ENCODE results near the gene FBXW9. TPM values are rescaled to one million over a fixed set of nuclear protein-coding genes. Genes with fewer than 3 reads are reported as not detected.
A peak's percentile ranks its signal among the peaks of the same experiment; 100 is the strongest.

FBXW9 gene
- total and polyA plus RNA-seq, 2 of the 13 experiments (the other 11 are each of a cell fraction or from before 2014, with no cell fraction given), result 5.7 to 6.1 TPM

- TF ChIP-seq ZNF800 (CRISPR knock-in tag; IDR thresholded peaks at IDR 0.05) (0 out of 2 replicates have a peak, but pooled peaks have one; percentile 49), TAF15 (IDR thresholded peaks at IDR 0.05; ENCODE audit: low read depth, low read length, poor library complexity, severe bottlenecking) (peak; percentile 79), NFKBIZ (CRISPR knock-in tag; IDR thresholded peaks at IDR 0.05) (0 out of 2 replicates have a peak, but pooled peaks have one; percentile 25), SP4 (CRISPR knock-in tag; IDR thresholded peaks at IDR 0.05) (peak; percentile 42; the same call in 1 of the 2 replicates), TAF1 (CRISPR knock-in tag; IDR thresholded peaks at IDR 0.05) (peak; percentile 70), PLSCR1 (CRISPR knock-in tag; IDR thresholded peaks at IDR 0.05; ENCODE audit: borderline replicate concordance) (no peak), ZXDC (CRISPR knock-in tag; IDR thresholded peaks at IDR 0.05) (no peak), ZNF335 (CRISPR knock-in tag; IDR thresholded peaks at IDR 0.05) (peak; percentile 42; the same call in 1 of the 2 replicates), ZNF569 (CRISPR knock-in tag; IDR thresholded peaks at IDR 0.05; ENCODE audit: borderline replicate concordance) (no peak), HIVEP1 (CRISPR knock-in tag; IDR thresholded peaks at IDR 0.05) (peak; percentile 66; the same call in 1 of the 2 replicates), ZNF713 (CRISPR knock-in tag; IDR thresholded peaks at IDR 0.05) (no peak), CBFB (CRISPR knock-in tag; IDR thresholded peaks at IDR 0.05) (0 out of 2 replicates have a peak, but pooled peaks have one; percentile 70), ZNF747 (CRISPR knock-in tag; IDR thresholded peaks at IDR 0.05; ENCODE audit: borderline replicate concordance) (peak; percentile 82; the same call in 1 of the 2 replicates), HOXA5 (CRISPR knock-in tag; IDR thresholded peaks at IDR 0.05) (0 out of 2 replicates have a peak, but pooled peaks have one; percentile 46), ETV5 (CRISPR knock-in tag; IDR thresholded peaks at IDR 0.05; ENCODE audit: borderline replicate concordance) (peak; percentile 79), ZNF639 (CRISPR knock-in tag; conservative IDR thresholded peaks at IDR 0.05) (0 out of 2 replicates have a peak, but pooled peaks have one; percentile 29)
Measured at GRCh38 chr19:12696366-12697335, at the start of gene FBXW9 (continued).
